Sciatic nerve (tissue), 2 donors: ENCODE results near the gene GDPD1. TPM values are rescaled to one million over a fixed set of nuclear protein-coding genes. Genes with fewer than 3 reads are reported as not detected.
"Not testable (repeated sequence)": the region's sequence is repeated elsewhere in the genome, so short reads cannot be mapped to it uniquely, and the experiment has no call there.

Experiments used
- ATAC-seq: fragments of 200-7000 bp; cut with Tn5 transposase; one replicate; pipeline ENCODE4 v1.9.1; 2020; ENCODE audit warnings: mild to moderate bottlenecking, moderate library complexity
- DNase-seq: peaks from one replicate; pipeline ENCODE4 v3.0.0-alpha.2; 2020; ENCODE audit warnings: low spot score
- intact Hi-C: fragments of 100-400 bp; cut with DNase I; formaldehyde crosslinking; loops from one replicate; pipeline ENCODE4 v1.14.2; 2022
- total RNA-seq: library from RNA; stranded (reverse); fragmentation: NEBNext Ultra II Directional; extraction: Animal tissue kit (Norgen Biotek cat#: 25700); gene quantifications from one replicate; pipeline ENCODE4 v1.2.1, GENCODE V29; 2021
- donor health status: DM: no; HTN: no; CAD: no.
- donor health status: DM: no; HTN: no; CAD: no.

GDPD1 gene
- 4.1 TPM for total RNA-seq

DNA sequence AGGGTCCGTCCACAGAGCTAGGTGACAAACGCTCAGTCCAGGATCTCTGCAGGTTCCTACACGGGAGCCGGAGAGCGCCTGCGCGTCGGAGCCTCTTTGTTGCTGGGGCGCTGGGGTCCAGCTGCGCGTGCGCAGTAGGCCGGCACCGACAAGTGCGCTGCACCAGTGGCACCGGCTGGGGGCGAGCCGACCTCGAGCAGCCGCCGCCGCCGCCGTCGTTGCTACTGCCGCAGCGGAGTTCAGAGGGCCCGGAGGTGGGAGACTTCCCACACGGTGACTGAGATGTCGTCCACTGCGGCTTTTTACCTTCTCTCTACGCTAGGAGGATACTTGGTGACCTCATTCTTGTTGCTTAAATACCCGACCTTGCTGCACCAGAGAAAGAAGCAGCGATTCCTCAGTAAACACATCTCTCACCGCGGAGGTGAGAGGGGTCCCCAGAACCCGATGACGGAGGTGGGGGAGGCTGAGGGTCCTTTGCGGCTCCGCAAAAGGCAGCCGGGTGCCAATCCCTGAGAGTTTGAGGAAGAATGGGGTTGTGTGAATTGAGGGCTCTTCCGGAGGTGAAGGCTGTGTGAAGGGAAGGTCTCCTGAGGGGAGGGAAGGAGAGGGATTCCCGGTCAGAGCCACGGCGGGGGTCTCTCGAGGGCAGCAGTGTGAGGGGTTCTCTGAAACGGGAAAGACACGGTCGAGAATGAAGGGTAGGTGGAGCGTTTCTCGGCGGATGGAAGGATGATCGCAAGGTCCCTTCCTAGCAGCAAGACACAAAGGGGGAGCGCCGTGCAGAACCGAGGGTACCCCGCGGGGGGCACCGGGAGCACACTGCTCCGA is at the start of gene GDPD1:
Gene GDPD1, plus strand, starts transcription at position 184 of the 831 bp plus-strand sequence. Its CDS starts 99 bp downstream, at position 283.
- intact Hi-C loops: no loop called here
- peak; percentile 96 for DNase-seq
- ATAC-seq: peak; percentile 99

DNA sequence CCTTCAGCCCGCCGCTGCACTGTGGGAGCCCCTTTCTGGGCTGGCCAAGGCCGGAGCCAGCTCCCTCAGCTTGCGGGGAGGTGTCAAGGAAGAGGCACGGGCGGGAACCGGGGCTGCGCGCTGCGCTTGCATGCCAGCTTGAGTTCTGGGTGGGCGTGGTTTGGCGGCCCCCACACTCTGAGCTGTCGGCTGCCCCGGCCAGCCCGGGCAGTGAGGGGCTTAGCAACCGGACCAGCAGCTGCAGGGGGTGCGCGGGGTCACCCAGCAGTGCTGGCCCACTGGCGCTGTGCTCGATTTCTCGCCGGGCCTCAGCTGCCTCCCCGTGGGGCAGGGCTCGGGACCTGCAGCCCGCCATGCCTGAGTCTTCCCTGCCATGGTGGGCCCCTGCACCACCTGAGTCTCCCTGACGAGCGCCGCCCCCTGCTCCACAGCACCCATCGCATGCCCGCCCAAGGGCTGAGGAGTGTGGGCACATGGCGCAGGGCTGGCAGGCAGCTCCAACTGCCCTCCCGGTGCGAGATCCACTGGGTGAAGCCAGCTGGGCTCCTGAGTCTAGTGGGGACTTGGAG is 47.8 kb upstream of the GDPD1 start:
- ATAC-seq (no peak), DNase-seq (no peak)
- intact Hi-C loops: no loop called here

DNA sequence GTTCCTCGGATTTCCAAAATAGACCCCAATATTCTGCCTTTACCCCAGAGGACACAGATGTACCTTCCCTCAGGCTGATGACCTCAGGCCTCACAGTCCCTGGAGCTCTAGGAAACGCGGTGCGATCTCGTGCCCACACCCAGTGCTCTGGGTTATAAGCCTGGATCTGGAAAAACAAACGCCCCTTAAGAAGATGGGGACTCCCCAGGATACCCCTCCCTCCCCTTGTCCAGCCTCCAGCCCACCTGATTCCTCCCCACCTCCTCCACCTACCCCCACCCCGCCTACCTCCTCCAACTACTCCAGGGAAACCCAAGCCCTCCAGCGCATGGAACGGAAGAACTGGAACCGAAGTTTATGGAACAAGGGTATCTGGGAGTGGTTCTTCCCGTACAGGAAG is 45.6 kb upstream of the GDPD1 start:
- intact Hi-C loops: no loop called here
- DNase-seq (no peak), ATAC-seq (no peak)

DNA sequence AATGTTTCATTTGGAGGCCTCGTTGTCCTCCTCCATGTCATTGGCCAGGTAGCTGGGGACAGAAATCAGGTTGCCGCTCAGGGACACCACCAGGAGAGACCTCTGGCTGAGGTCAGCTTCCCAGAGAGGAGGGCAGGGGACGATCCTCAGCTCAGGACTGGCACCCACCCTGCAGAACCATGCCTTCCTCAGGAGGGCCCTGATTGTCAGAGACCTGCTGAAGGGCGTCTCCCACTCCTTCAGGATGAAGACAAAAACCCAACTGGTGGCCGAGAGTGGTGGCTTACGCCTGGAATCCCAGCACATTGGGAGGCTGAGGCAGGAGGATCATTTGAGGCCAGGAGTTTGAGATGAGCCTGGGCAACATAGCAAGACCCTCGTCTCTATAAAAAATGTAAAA is 45.2 kb upstream of the GDPD1 start:
- intact Hi-C loops: no loop called here
- DNase-seq (no peak), ATAC-seq (no peak)

DNA sequence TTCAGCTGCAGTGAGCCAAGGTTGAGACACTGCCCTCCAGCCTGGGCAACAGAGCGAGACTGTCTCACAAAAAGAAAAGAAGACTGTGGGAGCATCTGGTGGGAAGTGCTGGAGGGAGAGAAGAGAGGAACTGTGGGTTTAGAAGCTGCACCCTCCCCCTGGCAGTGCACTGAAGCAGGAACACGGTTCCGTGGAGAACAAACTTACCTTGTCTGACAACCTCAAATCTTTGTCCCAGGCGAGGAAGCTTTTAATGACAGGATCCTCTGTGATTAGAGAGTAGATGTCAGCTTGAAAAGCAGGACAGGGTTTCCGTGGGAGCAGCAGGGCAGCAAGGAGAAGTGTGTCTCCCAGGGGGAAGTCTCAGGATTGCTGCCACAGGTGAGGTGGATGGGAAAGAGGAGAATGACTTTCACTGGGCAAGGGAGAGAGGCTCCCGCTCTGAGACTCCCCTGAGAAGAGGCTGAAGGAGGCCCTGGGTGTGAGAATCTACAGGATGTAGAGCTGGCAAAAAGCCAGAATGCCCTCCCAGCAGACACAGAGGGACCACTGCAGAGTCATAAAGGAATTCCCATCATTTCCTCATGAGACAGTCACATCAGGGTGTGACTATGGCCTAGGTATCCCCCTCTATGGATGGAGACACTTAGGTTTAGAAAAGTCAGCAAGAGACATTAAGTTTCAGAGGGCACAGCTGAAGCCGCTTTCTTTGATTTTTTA is 41.9 kb upstream of the GDPD1 start:
- intact Hi-C loops: no loop called here
- DNase-seq (no peak), ATAC-seq (no peak)

DNA sequence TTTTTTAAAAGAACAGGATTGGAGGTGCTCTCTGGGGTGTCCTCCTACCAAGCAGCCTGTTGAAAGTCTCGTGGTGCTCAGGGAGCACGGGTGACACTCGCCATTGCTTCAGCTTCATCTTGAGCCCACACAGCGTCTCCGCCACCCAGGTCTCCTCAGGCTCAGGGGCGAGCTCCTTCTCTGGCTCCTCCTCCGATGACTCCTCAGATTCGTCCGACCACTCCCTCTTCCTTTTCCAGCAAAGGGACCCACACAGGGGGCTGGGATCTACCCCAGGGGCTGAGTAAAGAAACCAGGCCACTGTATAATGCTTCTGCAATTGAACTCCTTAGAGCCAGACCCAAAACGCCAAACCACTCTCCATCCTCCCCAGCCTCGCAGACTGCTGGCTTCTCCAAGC is 40.7 kb upstream of the GDPD1 start:
- ATAC-seq, intact Hi-C loops: not testable (repeated sequence)

DNA sequence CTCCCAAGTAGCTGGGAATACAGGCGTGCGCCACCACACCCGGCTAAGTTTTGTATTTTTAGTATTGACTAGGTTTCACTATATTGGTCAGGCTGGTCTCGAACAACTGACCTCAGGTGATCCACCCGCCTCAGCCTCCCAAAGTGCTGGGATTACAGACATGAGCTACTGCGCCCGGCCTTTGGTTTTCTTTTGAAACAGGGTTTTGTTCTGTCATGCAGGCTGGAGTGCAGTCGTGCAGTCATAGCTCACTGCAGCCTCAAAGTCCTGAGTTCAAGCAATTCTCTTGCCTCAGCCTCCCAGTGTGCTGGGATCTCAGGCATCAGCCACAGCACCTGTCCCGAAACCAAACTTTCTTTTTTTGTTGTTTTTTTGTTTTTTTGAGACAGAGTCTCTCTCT is 39.7 kb upstream of the GDPD1 start:
- ATAC-seq (no peak), DNase-seq (no peak)
- intact Hi-C loops: no loop called here

More for the DNA sequence above, 40.7 kb upstream of the GDPD1 start:
- DNase-seq: not testable (repeated sequence)

DNA sequence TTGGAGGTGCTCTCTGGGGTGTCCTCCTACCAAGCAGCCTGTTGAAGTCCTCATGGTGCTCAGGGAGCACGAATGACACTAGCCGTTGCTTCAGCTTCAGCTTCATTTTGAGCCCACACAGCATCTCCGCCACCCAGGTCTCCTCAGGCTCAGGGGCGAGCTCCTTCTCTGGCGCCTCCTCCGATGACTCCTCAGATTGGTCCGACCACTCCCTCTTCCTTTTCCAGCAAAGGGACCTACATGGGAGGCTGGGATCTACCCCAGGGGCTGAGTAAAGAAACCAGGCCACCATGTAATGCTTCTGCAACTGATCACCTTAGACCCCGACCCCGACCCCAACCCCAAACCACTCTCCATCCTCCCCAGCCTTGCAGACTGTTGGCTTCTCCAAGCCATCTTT is 38.8 kb upstream of the GDPD1 start:
- no peak for DNase-seq
- no peak for ATAC-seq
- intact Hi-C loops: no loop called here

DNA sequence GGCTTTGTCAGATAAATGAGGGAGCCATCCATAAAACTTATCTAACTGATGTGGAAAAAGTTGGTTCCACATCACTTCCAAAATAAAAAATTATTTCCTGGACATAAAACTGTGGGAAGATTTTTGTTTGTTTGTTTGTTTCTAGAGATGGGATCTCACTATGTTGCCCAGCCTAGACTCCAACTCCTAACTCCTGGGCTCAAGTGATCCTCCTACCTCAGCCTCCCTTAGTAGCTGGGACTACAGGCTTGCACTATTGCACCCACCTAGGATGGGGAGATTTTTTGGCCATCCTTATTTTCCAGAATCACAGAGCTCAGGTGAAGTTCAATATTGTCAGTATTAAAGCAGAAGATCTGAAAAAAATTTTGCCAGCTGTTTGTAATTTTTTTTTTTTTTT is 34.3 kb upstream of the GDPD1 start:
- ATAC-seq (no peak), DNase-seq (no peak)
- intact Hi-C loops: no loop called here

DNA sequence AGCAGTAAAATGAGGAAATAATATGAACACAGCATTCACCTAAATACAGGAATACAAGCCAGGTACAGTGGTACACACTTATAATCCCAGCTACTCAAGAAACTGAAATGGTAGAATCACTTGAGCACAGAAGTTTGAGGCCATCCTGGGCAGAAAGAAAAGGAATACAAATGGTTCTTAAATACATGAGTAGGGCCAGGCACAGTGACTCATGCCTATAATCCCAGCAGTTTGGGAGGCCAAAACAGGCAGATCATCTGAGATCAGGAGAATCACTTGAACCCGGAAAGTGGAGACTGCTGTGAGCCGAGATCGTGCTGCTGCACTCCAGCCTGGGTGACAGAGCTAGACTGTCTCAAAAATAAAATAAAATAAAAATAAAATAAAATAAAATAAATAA is 33.5 kb upstream of the GDPD1 start:
- DNase-seq: no peak
- ATAC-seq: no peak
- intact Hi-C loops: no loop called here

DNA sequence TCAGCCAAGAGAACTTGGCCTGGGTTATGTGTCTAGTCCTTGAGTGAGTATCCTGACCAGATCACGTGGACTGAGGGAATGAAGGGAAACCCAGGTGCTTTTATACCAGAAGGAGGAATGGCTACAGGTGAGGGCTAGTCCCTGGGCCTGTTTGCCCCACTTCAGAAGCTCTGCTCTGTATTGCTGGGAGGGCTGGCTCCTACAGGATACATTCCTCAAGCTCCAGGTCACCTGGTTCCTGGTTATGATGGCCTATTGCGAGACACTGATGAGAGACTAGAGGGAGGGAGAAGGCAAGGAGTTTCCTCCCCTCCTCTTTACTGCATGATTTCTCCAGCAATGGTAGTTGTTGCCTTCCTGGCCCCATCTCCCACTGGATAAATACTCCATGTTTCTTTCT is 29.5 kb upstream of the GDPD1 start:
- ATAC-seq: no peak
- no peak for DNase-seq
- intact Hi-C loops: no loop called here

DNA sequence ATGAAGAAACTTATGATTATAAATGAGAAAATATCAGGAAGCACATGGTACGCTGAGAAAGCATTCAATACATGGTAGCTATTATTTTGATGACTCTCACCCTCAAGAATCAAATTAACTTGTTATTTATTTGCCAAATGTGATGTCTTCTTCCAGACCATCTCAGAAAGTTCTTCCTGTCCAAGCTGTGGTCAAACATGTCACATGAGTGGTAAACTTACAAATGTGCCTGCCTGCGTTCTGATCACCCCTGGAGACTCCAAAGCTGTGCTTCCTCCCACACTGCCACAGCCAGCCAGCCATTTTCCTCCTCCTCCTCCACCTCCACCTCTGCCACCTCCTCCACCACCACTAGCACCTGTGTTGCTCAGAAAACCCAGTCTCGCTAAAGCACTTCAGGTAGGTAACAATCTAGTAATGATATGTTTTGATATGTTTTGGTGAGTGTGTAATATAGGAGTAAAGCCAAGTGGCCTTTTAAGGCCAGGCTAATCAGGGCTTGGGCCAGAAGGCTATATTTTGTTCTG is 26.9 kb upstream of the GDPD1 start:
- ATAC-seq (no peak), DNase-seq (no peak)
- intact Hi-C loops: no loop called here

DNA sequence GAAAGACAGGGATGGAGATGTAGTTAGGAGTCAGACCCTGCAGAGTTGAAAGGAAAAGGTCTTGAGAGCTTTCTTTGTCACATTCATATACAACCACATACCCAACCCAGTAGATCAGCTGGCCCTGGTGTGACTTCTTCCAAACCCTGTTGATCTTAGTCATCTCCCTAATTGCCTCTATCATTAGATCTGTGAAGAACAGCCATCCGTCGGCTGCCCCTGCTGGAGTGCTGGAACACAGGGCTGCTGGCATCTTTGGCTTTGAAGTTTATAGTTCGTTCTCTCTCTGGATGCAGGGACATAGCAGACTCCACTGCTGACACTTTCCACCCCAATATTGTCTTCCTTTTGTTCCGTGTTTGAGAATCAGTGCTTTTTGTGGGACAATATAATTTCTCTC is 20.9 kb upstream of the GDPD1 start:
- DNase-seq (no peak), ATAC-seq (no peak)
- intact Hi-C loops: no loop called here

DNA sequence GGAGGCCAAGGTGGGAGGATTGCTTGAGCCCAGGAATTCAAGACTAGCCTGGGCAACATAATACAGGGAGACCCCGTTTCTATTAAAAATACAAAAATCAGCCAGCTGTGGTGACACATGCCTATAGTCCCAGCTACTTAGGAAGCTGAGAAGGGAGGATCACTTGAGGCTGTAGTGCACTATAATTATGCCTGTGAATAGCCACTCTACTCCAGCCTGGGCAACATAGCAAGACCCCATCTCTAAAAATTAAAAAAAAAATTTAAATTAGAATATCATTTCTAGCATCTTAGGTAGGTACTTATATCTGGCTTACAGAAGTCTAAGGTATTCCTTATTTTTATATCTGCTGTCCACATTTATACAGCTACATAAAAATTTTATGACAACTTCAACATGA is 18.0 kb upstream of the GDPD1 start:
- intact Hi-C loops: no loop called here
- DNase-seq (no peak), ATAC-seq (no peak)

DNA sequence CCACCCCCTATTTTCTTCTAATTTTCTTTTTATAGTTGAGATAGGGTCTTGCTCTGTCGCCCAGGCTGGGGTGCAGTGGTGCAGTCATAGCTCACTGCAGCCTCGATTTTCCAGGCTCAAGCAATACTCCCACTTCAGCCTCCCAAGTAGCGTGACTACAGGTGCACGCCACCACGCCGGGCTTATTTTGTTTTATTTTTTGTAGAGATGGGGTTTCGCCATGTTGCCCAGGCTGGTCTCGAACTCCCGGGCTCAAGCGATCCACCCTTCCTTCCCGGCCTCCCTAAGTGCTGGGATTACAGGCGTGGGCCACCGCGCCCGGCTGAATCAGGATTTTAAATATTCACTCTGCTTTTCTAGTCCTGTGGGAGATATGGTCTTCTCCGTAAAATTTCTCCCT is 941 bp upstream of the GDPD1 start:
- DNase-seq (no peak), ATAC-seq (no peak)
- intact Hi-C loops: no loop called here

DNA sequence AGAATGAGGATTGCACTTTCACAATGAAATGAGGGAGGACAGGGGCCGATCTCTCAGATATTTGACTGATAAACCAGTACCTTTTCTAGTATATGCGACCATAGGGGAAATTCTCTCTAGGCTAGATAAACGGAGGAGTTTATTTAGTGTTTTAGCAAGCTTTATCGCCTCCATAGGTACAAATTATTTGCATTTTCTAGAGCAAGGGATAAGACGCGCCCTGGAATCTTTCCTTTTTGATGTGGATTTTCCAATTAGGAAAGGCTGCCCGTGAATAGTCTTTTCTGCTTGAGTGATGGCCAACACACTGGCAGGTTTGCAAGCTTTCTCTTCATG is 351 bp upstream of the GDPD1 start:
- ATAC-seq: no peak
- intact Hi-C loops: no loop called here
- DNase-seq: no peak

DNA sequence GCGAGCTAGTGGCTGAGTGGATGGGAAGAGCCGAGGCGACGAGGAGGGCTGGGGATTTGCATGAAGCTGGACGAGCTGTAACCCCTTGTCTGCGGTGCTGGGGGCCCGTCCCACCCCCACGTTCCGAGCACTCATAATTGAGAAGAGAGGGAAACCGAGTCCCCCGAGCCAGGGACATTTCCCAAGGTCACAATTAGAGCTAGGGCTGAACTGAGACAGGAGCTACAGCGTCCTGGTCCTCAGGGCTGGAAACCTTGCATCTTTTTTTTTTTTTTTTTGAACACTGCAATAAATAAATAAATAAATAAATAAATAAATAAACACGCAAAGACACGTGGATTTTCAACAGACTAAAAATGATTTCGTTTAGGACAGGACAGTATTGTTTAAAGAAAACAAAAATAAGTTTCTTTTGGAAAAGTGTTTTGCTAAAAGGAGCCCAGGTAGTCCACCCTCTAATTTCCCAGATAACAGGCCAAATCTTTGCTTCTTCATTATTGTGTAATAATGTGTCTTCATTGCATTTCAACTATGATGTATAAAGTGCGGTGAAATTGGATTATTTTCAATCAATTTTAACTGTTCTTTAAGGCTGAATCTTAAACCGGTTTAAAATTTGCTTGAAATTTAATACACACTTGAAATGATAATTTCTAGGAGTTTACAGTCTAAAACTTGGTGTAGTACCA is 992 bp downstream of the GDPD1 start:
- ATAC-seq (no peak), DNase-seq (no peak)
- intact Hi-C loops: no loop called here

DNA sequence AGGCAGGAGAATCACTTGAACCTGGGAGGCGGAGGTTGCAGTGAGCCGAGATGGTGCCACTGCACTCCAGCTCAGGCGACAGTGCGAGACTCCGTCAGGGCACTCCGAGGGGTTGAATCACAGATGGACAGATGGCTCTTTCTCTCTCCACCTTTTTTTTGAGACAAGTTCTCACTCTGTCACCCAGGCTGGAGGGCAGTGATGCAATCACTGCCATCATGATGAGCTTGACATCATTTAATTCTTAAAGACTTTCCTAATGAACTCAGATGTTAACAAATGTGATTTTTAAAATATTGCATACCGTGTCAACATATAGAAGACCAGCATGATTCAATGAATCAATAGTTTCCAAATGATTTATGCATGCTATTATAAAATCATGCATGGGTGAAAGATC is 3.5 kb downstream of the GDPD1 start:
- intact Hi-C loops: no loop called here
- ATAC-seq: no peak

DNA sequence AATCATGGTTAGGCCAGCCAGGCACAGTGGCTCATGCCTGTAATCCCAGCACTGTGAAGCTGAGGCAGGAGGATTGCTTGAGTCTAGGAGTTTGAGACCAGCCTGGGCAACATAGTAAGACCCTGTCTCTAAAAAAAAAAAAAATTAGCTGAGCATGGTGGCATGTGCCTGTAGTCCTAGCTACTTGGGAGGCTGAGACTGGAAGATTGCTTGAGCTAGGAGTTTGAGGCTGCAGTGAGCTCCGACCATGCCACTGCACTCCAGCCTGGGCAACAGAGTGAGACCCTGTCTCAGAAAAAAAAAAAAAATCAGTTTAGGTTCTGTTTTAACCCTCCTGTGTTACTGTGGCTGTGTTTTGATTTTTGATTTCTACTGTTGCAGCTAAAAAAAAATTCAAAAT is 8.3 kb downstream of the GDPD1 start:
- ATAC-seq, DNase-seq, intact Hi-C loops: not testable (repeated sequence)

More for the DNA sequence above, 3.5 kb downstream of the GDPD1 start:
- DNase-seq: no peak

DNA sequence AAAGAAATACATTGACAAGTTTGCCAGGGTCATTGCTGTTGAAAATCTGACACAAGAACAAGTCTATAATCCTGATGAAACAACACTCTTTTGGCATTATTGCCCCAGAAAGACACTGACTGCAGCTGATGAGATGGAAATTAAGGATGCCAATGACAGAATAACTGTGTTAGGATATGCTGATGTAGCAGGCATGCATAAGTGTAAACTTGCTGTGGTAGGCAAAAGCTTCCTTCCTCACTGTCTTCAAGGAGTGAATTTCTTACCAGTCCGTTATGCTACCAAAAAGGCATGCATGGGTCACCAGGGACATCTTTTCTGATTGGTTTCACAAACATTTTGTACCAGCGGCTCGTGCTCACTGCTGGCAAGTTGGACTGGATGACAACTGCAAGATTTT is 10.5 kb downstream of the GDPD1 start:
- ATAC-seq (no peak), DNase-seq (no peak)
- intact Hi-C loops: no loop called here
